Karpas-422 (cell line): ENCODE data around the gene RIPK3. TPM values are rescaled to one million over a fixed set of nuclear protein-coding genes. Genes with fewer than 3 reads are reported as not detected.

Source experiments
- DNase-seq: peaks from one replicate; pipeline ENCODE4 v3.0.0-alpha.2; 2015
- H2AFZ ChIP-seq: fragments of 200-600 bp; sonication (generic); 2 replicates; pipeline ENCODE4 v1.6.1; 2014; ENCODE audit warnings: antibody characterized with exemption, low read length, mixed read lengths
- H3K27ac ChIP-seq: fragments of 200-600 bp; sonication (generic); 2 replicates; pipeline ENCODE4 v1.5.1; 2014; ENCODE audit warnings: mild to moderate bottlenecking, low read length, moderate library complexity
- H3K27me3 ChIP-seq: fragments of 200-600 bp; sonication (generic); 2 replicates; pipeline ENCODE4 v1.6.1; 2014; ENCODE audit warnings: low read length, mixed read lengths
- H3K36me3 ChIP-seq: fragments of 200-600 bp; sonication (generic); 2 replicates; pipeline ENCODE4 v1.6.1; 2014; ENCODE audit warnings: low read length, mixed read lengths; ENCODE audit not compliant: insufficient read depth
- H3K4me1 ChIP-seq: fragments of 200-600 bp; sonication (generic); 2 replicates; pipeline ENCODE4 v1.6.1; 2014; ENCODE audit warnings: mild to moderate bottlenecking, low read length, mixed read lengths
- H3K4me2 ChIP-seq: fragments of 200-600 bp; sonication (generic); 2 replicates; pipeline ENCODE4 v1.6.1; 2014; ENCODE audit warnings: low read length, low read depth, mild to moderate bottlenecking; ENCODE audit not compliant: poor library complexity, severe bottlenecking
- H3K4me3 ChIP-seq: fragments of 200-600 bp; sonication (generic); 2 replicates; pipeline ENCODE4 v1.5.1; 2014; ENCODE audit warnings: mild to moderate bottlenecking, antibody characterized with exemption, low read length, mixed read lengths
- H3K79me2 ChIP-seq: fragments of 200-600 bp; sonication (generic); 2 replicates; pipeline ENCODE4 v1.6.1; 2014; ENCODE audit warnings: mild to moderate bottlenecking, low read length, mixed read lengths
- H3K9ac ChIP-seq: fragments of 200-600 bp; sonication (generic); 2 replicates; pipeline ENCODE4 v1.6.0; 2014; ENCODE audit warnings: low read length
- H3K9me2 ChIP-seq: fragments of 200-600 bp; sonication (generic), shearing (Covaris generic); replicated peaks from 2 replicates; pipeline ENCODE4 v1.6.0; 2014; ENCODE audit warnings: mild to moderate bottlenecking, low read length, moderate library complexity; ENCODE audit not compliant: insufficient read depth
- H3K9me3 ChIP-seq: fragments of 300-700, 200-600 bp; sonication (generic); 2 replicates; pipeline ENCODE4 v1.6.1; 2014; ENCODE audit warnings: low read length, mixed read lengths
- H4K20me1 ChIP-seq: fragments of 200-600 bp; sonication (generic); 2 replicates; pipeline ENCODE4 v1.6.1; 2014; ENCODE audit warnings: mild to moderate bottlenecking, antibody characterized with exemption, low read length, low read depth; ENCODE audit not compliant: insufficient read depth
- total RNA-seq: library from RNA; depleted of rRNA; stranded (reverse); fragments of >200 nt; shearing (Covaris generic); gene quantifications from 2 replicates; pipeline ENCODE4 v1.2.3, GENCODE V29; 2014; ENCODE audit warnings: low replicate concordance

Gene RIPK3
- total RNA-seq, 1 experiment from 2014 or later = 2.3 TPM

- no peaks in the 10 kb centered on the region for H3K36me3 ChIP-seq
- no peak overlapping the region for H3K9ac ChIP-seq
- no peaks in the 10 kb centered on the region for H4K20me1 ChIP-seq
- H3K4me1 ChIP-seq = peaks cover 25% of the 10 kb centered on the region
- DNase-seq = no peak
- H3K27ac ChIP-seq = no peak overlapping the region
- no peaks in the 10 kb centered on the region for H3K27me3 ChIP-seq
- no peaks in the 10 kb centered on the region for H3K9me2 ChIP-seq
- H3K79me2 ChIP-seq = no peaks in the 10 kb centered on the region
- H3K9me3 ChIP-seq = no peaks in the 10 kb centered on the region
- no peak overlapping the region for H3K4me3 ChIP-seq
- H3K4me2 ChIP-seq = no peak overlapping the region
- no peak overlapping the region for H2AFZ ChIP-seq
Measured at GRCh38 chr14:24335461-24336171, 4.2 kb downstream of the RIPK3 start.

- H2AFZ ChIP-seq = no peak within 1 kb of the TSS; the same call in 1 of the 2 replicates
- no peaks in the 10 kb centered on the region for H3K79me2 ChIP-seq
- no peak for DNase-seq
- H3K9me2 ChIP-seq = no peaks in the 10 kb centered on the region
- no peak within 1 kb of the TSS for H3K27ac ChIP-seq
- peak within 1 kb of the TSS; percentile 54 for H3K4me2 ChIP-seq
- H3K27me3 ChIP-seq = no peaks in the 10 kb centered on the region
- H3K9me3 ChIP-seq = no peaks in the 10 kb centered on the region
- H3K9ac ChIP-seq = peak within 1 kb of the TSS; percentile 40; the same call in 1 of the 2 replicates
- H4K20me1 ChIP-seq = no peaks in the 10 kb centered on the region
- no peaks in the 10 kb centered on the region for H3K36me3 ChIP-seq
- H3K4me3 ChIP-seq = peak within 1 kb of the TSS; percentile 16; the same call in 1 of the 2 replicates
- H3K4me1 ChIP-seq = peaks cover 24% of the 10 kb centered on the region
Measured at GRCh38 chr14:24334431-24335291, 5.1 kb downstream of the RIPK3 start, which contains the start of gene ADCY4. ADCY4 (minus strand) TSS chr14:24335071; CDS start chr14:24334652, 419 bp downstream.

- peak overlapping the region; percentile 58 for H3K4me2 ChIP-seq
- peak overlapping the region; percentile 40; the same call in 1 of the 2 replicates for H2AFZ ChIP-seq
- no peaks in the 10 kb centered on the region for H4K20me1 ChIP-seq
- H3K27me3 ChIP-seq = no peaks in the 10 kb centered on the region
- H3K36me3 ChIP-seq = no peaks in the 10 kb centered on the region
- H3K9me3 ChIP-seq = no peaks in the 10 kb centered on the region
- DNase-seq = peak; percentile 97
- H3K4me3 ChIP-seq = peak overlapping the region; percentile 39; the same call in 1 of the 2 replicates
- peaks cover 18% of the 10 kb centered on the region for H3K4me1 ChIP-seq
- no peak overlapping the region for H3K27ac ChIP-seq
- H3K9me2 ChIP-seq = no peaks in the 10 kb centered on the region
- H3K9ac ChIP-seq = 0 out of 2 replicates have a peak overlapping the region, but pooled peaks have one; percentile 16
- no peaks in the 10 kb centered on the region for H3K79me2 ChIP-seq
Measured at GRCh38 chr14:24332268-24332993, 7.4 kb downstream of the RIPK3 start.

GRCh38 chr14:24331731-24332267 is 8.0 kb downstream of the RIPK3 start:
- peaks cover 18% of the 10 kb centered on the region for H3K4me1 ChIP-seq
- H3K27ac ChIP-seq = no peak overlapping the region
- no peak overlapping the region for H2AFZ ChIP-seq
- no peaks in the 10 kb centered on the region for H4K20me1 ChIP-seq
- no peaks in the 10 kb centered on the region for H3K79me2 ChIP-seq
- no peaks in the 10 kb centered on the region for H3K36me3 ChIP-seq
- no peak overlapping the region for H3K4me3 ChIP-seq
- H3K4me2 ChIP-seq = peak overlapping the region; percentile 58
- no peaks in the 10 kb centered on the region for H3K9me2 ChIP-seq
- no peak overlapping the region for H3K9ac ChIP-seq
- H3K9me3 ChIP-seq = no peaks in the 10 kb centered on the region
- DNase-seq = no peak
- no peaks in the 10 kb centered on the region for H3K27me3 ChIP-seq

- H2AFZ ChIP-seq = no peak overlapping the region
- H3K4me1 ChIP-seq = peaks cover 18% of the 10 kb centered on the region
- DNase-seq = no peak
- no peak overlapping the region for H3K27ac ChIP-seq
- H3K9ac ChIP-seq = no peak overlapping the region
- no peaks in the 10 kb centered on the region for H3K79me2 ChIP-seq
- no peaks in the 10 kb centered on the region for H3K9me2 ChIP-seq
- no peaks in the 10 kb centered on the region for H3K9me3 ChIP-seq
- no peak overlapping the region for H3K4me3 ChIP-seq
- no peaks in the 10 kb centered on the region for H3K36me3 ChIP-seq
- H3K4me2 ChIP-seq = no peak overlapping the region
- no peaks in the 10 kb centered on the region for H4K20me1 ChIP-seq
- H3K27me3 ChIP-seq = no peaks in the 10 kb centered on the region
Measured at GRCh38 chr14:24330973-24331674, 8.7 kb downstream of the RIPK3 start.

- H4K20me1 ChIP-seq = no peaks in the 10 kb centered on the region
- no peaks in the 10 kb centered on the region for H3K27me3 ChIP-seq
- H3K27ac ChIP-seq = no peak overlapping the region
- no peak for DNase-seq
- no peak overlapping the region for H3K4me2 ChIP-seq
- H3K4me1 ChIP-seq = peaks cover 18% of the 10 kb centered on the region
- no peaks in the 10 kb centered on the region for H3K36me3 ChIP-seq
- no peaks in the 10 kb centered on the region for H3K9me2 ChIP-seq
- no peaks in the 10 kb centered on the region for H3K9me3 ChIP-seq
- no peak overlapping the region for H2AFZ ChIP-seq
- no peak overlapping the region for H3K4me3 ChIP-seq
- no peak overlapping the region for H3K9ac ChIP-seq
- H3K79me2 ChIP-seq = no peaks in the 10 kb centered on the region
Measured at GRCh38 chr14:24329736-24330135, 10.1 kb downstream of the RIPK3 start.

GRCh38 chr14:24329073-24329663 is 10.6 kb downstream of the RIPK3 start:
- H3K9ac ChIP-seq = no peak overlapping the region

More at GRCh38 chr14:24329073-24329663, 10.6 kb downstream of the RIPK3 start:
- no peak for DNase-seq
- H3K4me2 ChIP-seq = no peak overlapping the region
- H3K79me2 ChIP-seq = no peaks in the 10 kb centered on the region
- H3K4me1 ChIP-seq = peaks cover 18% of the 10 kb centered on the region
- H2AFZ ChIP-seq = no peak overlapping the region
- no peaks in the 10 kb centered on the region for H3K9me2 ChIP-seq
- H3K27me3 ChIP-seq = no peaks in the 10 kb centered on the region
- no peaks in the 10 kb centered on the region for H3K36me3 ChIP-seq
- no peaks in the 10 kb centered on the region for H4K20me1 ChIP-seq
- H3K9me3 ChIP-seq = no peaks in the 10 kb centered on the region
- no peak overlapping the region for H3K27ac ChIP-seq
- H3K4me3 ChIP-seq = no peak overlapping the region
